Keratinocyte (primary cell): ENCODE measurements around the gene TMEM190. TPM values are rescaled to one million over a fixed set of nuclear protein-coding genes. Genes with fewer than 3 reads are reported as not detected.

Experiments used
- DNase-seq: peaks from one replicate; pipeline ENCODE4 v3.0.0-alpha.2; 2011; ENCODE audit warnings: low read depth, missing footprints, low spot score
- FAIRE-seq: peaks from 2 replicates; lab custom pipeline; 2011; peaks lifted over from hg19 to GRCh38; lab: Jason Lieb, UNC
- H2AFZ ChIP-seq: 2 replicates; pipeline ENCODE4 v1.6.0; 2012; ENCODE audit warnings: low read length, control low read depth, inconsistent platforms; ENCODE audit not compliant: control insufficient read depth
- H3K27ac ChIP-seq: 2 replicates; pipeline ENCODE4 v1.5.1; 2011; ENCODE audit warnings: low read length; ENCODE audit not compliant: control insufficient read depth, insufficient read depth
- H3K27me3 ChIP-seq: 3 replicates; pipeline ENCODE4 v1.6.0; 2011; ENCODE audit warnings: low read length; ENCODE audit not compliant: control insufficient read depth, insufficient read depth; ENCODE audit errors: extremely low read depth
- H3K36me3 ChIP-seq, 2 experiments: 2 replicates in 1 of 2; 3 replicates in 1 of 2; pipeline ENCODE4 v1.5.1; 2011; ENCODE audit warnings: low read length in 2 of 2, mild to moderate bottlenecking in 1 of 2; ENCODE audit not compliant: control insufficient read depth in 2 of 2, insufficient read depth in 2 of 2; ENCODE audit errors: extremely low read depth in 1 of 2
- H3K4me1 ChIP-seq: 3 replicates; pipeline ENCODE4 v1.5.1; 2011; ENCODE audit warnings: low read length; ENCODE audit not compliant: control insufficient read depth, insufficient read depth; ENCODE audit errors: extremely low read depth
- H3K4me2 ChIP-seq: 3 replicates; pipeline ENCODE4 v1.6.0; 2011; ENCODE audit warnings: low read depth, low read length; ENCODE audit not compliant: control insufficient read depth, insufficient read depth; ENCODE audit errors: extremely low read depth
- H3K4me3 ChIP-seq, 3 experiments: fragments of 200-600 bp in 1 of 3; sonication (generic) in 1 of 3; 2 replicates in 2 of 3; 3 replicates in 1 of 3; pipeline ENCODE4 v1.5.1; 2011 to 2016; ENCODE audit warnings: low read length in 3 of 3, mild to moderate bottlenecking in 3 of 3, control low read depth in 2 of 3, inconsistent platforms in 1 of 3, low read depth in 1 of 3, mixed read lengths in 1 of 3, mixed run types in 1 of 3, moderate library complexity in 1 of 3; ENCODE audit not compliant: control insufficient read depth in 2 of 3, insufficient read depth in 2 of 3; ENCODE audit errors: extremely low read depth in 1 of 3
- H3K79me2 ChIP-seq: 2 replicates; pipeline ENCODE4 v1.6.0; 2012; ENCODE audit warnings: low read length; ENCODE audit not compliant: control insufficient read depth, insufficient read depth
- H3K9ac ChIP-seq: 3 replicates; pipeline ENCODE4 v1.6.0; 2011; ENCODE audit warnings: low read length; ENCODE audit not compliant: control insufficient read depth, insufficient read depth; ENCODE audit errors: extremely low read depth
- H3K9me1 ChIP-seq: 3 replicates; pipeline ENCODE4 v1.6.0; 2011; ENCODE audit warnings: low read length; ENCODE audit not compliant: control insufficient read depth, insufficient read depth; ENCODE audit errors: extremely low read depth
- H3K9me3 ChIP-seq: 2 replicates; pipeline ENCODE4 v1.5.1; 2012; ENCODE audit warnings: low read depth, low read length; ENCODE audit not compliant: control insufficient read depth
- H4K20me1 ChIP-seq: 3 replicates; pipeline ENCODE4 v1.6.0; 2011; ENCODE audit warnings: low read length; ENCODE audit not compliant: control insufficient read depth, insufficient read depth; ENCODE audit errors: extremely low read depth
- CTCF ChIP-seq, 3 experiments: IDR thresholded peaks in 1 of 3; conservative IDR thresholded peaks in 1 of 3; optimal IDR thresholded peaks in 1 of 3; 2 replicates in 2 of 3; 3 replicates in 1 of 3; pipeline versions ENCODE3 to v1.5.1; 2011; ENCODE audit warnings: low read length in 3 of 3, mild to moderate bottlenecking in 3 of 3, moderate library complexity in 2 of 3, control low read depth in 1 of 3, inconsistent platforms in 1 of 3; ENCODE audit not compliant: insufficient read depth in 2 of 3; ENCODE audit errors: extremely low read depth in 1 of 3
- EZH2 ChIP-seq: IDR thresholded peaks from one replicate; pipeline ENCODE4 v1.6.1; 2012; ENCODE audit warnings: inconsistent platforms, mild to moderate bottlenecking, low read length, moderate library complexity
- dilution Hi-C: fragments of 300-500 bp; cut with MboI; formaldehyde crosslinking; loops from one replicate; pipeline ENCODE4 v1.7.0; 2020; ENCODE audit warnings: low sequenced_read_pairs; ENCODE audit not compliant: extremely low pct_ligation_motif_present
- polyA plus RNA-seq, 5 experiments: library from polyadenylated mRNA; depleted of rRNA in 3 of 5; stranded (reverse) in 3 of 5; stranded (forward) in 1 of 5; unstranded in 1 of 5; fragments of >200 nt; gene quantifications; 1 replicate in 1 of 5; 2 replicates in 3 of 5; 3 replicates in 1 of 5; pipeline versions ENCODE4 v1.2.1 to v1.2.3, GENCODE V29; 2011 to 2012; ENCODE audit warnings: missing spikeins in 2 of 5, low read depth in 1 of 5, low replicate concordance in 1 of 5

TMEM190 gene
- polyA plus RNA-seq, 1 donor (not counting 4 experiments of a cell fraction or from before 2014, with no cell fraction given), result not detected

- Histone ChIP-seq H3K27ac (no peak overlapping the region), H2AFZ (no peak overlapping the region), H3K9me3 (no peaks in the 10 kb centered on the region), H4K20me1 (peaks cover 12% of the 10 kb centered on the region), H3K36me3 (peaks cover 5 to 16% of the 10 kb centered on the region in 2 experiments), H3K9me1 (no peaks in the 10 kb centered on the region), H3K27me3 (no peaks in the 10 kb centered on the region), H3K4me1 (peaks cover 20% of the 10 kb centered on the region), H3K4me3 (no peak overlapping the region), H3K4me2 (no peak overlapping the region), H3K79me2 (peaks cover 22% of the 10 kb centered on the region), H3K9ac (no peak overlapping the region)
- no peak for DNase-seq
- FAIRE-seq, result no peak
- TF ChIP-seq EZH2, result no peak
- no peak for TF ChIP-seq CTCF (optimal IDR thresholded peaks at IDR 0.05 in 1 of 3, IDR thresholded peaks at IDR 0.05 in 1 of 3, conservative IDR thresholded peaks at IDR 0.05 in 1 of 3; ENCODE audit: extremely low read depth in 1 of 3, insufficient read depth in 2 of 3, low read length in 3 of 3)
- dilution Hi-C loops, result no loop called here
Measured at GRCh38 chr19:55410168-55410567, 33.5 kb downstream of the TMEM190 start.

GRCh38 chr19:55418185-55418584, 41.6 kb downstream of the TMEM190 start:
- Histone ChIP-seq H3K27ac (no peak overlapping the region), H3K36me3 (no peaks in the 10 kb centered on the region)
- FAIRE-seq, result peak; percentile 80

More at GRCh38 chr19:55418185-55418584, 41.6 kb downstream of the TMEM190 start:
- Histone ChIP-seq H3K4me2 (no peak overlapping the region), H4K20me1 (no peaks in the 10 kb centered on the region), H2AFZ (no peak overlapping the region), H3K4me3 (no peak overlapping the region), H3K79me2 (no peaks in the 10 kb centered on the region), H3K9ac (no peak overlapping the region), H3K9me1 (no peaks in the 10 kb centered on the region), H3K4me1 (no peaks in the 10 kb centered on the region), H3K27me3 (peaks cover 3% of the 10 kb centered on the region), H3K9me3 (no peaks in the 10 kb centered on the region)
- DNase-seq, result no peak
- dilution Hi-C loops, result no loop called here
- TF ChIP-seq CTCF (optimal IDR thresholded peaks at IDR 0.05 in 1 of 3, IDR thresholded peaks at IDR 0.05 in 1 of 3, conservative IDR thresholded peaks at IDR 0.05 in 1 of 3; ENCODE audit: extremely low read depth in 1 of 3, insufficient read depth in 2 of 3, low read length in 3 of 3) (peak; percentile 66 to 89 (median 79)), EZH2 (no peak)
